Activated naive CD4-positive, alpha-beta T cell treated with anti-CD3 and anti-CD28 coated beads, Interleukin-2, amount 50 U/mL, for 24 hours (primary cell): ENCODE results near the gene APOBEC3G.
"Not testable (repeated sequence)": the region's sequence is repeated elsewhere in the genome, so short reads cannot be mapped to it uniquely, and the experiment has no call there.

Experiments used
- H3K27ac Mint-ChIP-seq: one replicate; pipeline ENCODE4 v1.8.0; 2021; ENCODE audit warnings: mild to moderate bottlenecking, mixed read lengths
- H3K27me3 Mint-ChIP-seq: one replicate; pipeline ENCODE4 v1.8.0; 2021; ENCODE audit warnings: mixed read lengths
- H3K36me3 Mint-ChIP-seq: one replicate; pipeline ENCODE4 v1.8.0; 2021; ENCODE audit warnings: mixed read lengths
- H3K4me1 Mint-ChIP-seq: one replicate; pipeline ENCODE4 v1.8.0; 2021; ENCODE audit warnings: mixed read lengths
- H3K4me3 Mint-ChIP-seq: one replicate; pipeline ENCODE4 v1.8.0; 2021; ENCODE audit warnings: mild to moderate bottlenecking, mixed read lengths
- H3K9me3 Mint-ChIP-seq: one replicate; pipeline ENCODE4 v1.8.0; 2021; ENCODE audit warnings: mixed read lengths

Gene APOBEC3G

GRCh38 chr22:39051844-39052495 is 25.1 kb upstream of the APOBEC3G start:
- not testable (repeated sequence) for H3K27ac Mint-ChIP-seq, H3K27me3 Mint-ChIP-seq, H3K36me3 Mint-ChIP-seq, H3K4me3 Mint-ChIP-seq, H3K4me1 Mint-ChIP-seq, H3K9me3 Mint-ChIP-seq

- Mint-ChIP-seq H3K4me3 (no peak overlapping the region), H3K9me3 (no peaks in the 10 kb centered on the region), H3K27ac (no peak overlapping the region), H3K27me3 (no peaks in the 10 kb centered on the region), H3K4me1 (peaks cover 2% of the 10 kb centered on the region), H3K36me3 (no peaks in the 10 kb centered on the region)
These were observed 21.4 kb upstream of the APOBEC3G start for GRCh38 chr22:39055658-39056057.

- not testable (repeated sequence) for H3K9me3 Mint-ChIP-seq, H3K27me3 Mint-ChIP-seq, H3K4me3 Mint-ChIP-seq, H3K4me1 Mint-ChIP-seq, H3K27ac Mint-ChIP-seq, H3K36me3 Mint-ChIP-seq
These were observed 15.8 kb upstream of the APOBEC3G start for GRCh38 chr22:39061290-39061689.

- H3K36me3 Mint-ChIP-seq, H3K27me3 Mint-ChIP-seq, H3K9me3 Mint-ChIP-seq, H3K4me3 Mint-ChIP-seq, H3K4me1 Mint-ChIP-seq, H3K27ac Mint-ChIP-seq: not testable (repeated sequence)
These were observed 15.1 kb upstream of the APOBEC3G start for GRCh38 chr22:39061951-39062350.

- not testable (repeated sequence) for H3K4me1 Mint-ChIP-seq, H3K36me3 Mint-ChIP-seq, H3K4me3 Mint-ChIP-seq, H3K9me3 Mint-ChIP-seq, H3K27me3 Mint-ChIP-seq, H3K27ac Mint-ChIP-seq
These were observed 13.2 kb upstream of the APOBEC3G start for GRCh38 chr22:39063904-39064303.

GRCh38 chr22:39066442-39067276 is 10.4 kb upstream of the APOBEC3G start:
- H3K4me1 Mint-ChIP-seq, H3K4me3 Mint-ChIP-seq, H3K27me3 Mint-ChIP-seq, H3K9me3 Mint-ChIP-seq, H3K36me3 Mint-ChIP-seq, H3K27ac Mint-ChIP-seq: not testable (repeated sequence)

GRCh38 chr22:39068033-39068785 is 8.9 kb upstream of the APOBEC3G start:
- H3K9me3 Mint-ChIP-seq = no peaks in the 10 kb centered on the region
- H3K4me1 Mint-ChIP-seq = peaks cover 5% of the 10 kb centered on the region
- H3K27ac Mint-ChIP-seq = no peak overlapping the region
- H3K4me3 Mint-ChIP-seq = no peak overlapping the region
- H3K36me3 Mint-ChIP-seq = no peaks in the 10 kb centered on the region
- no peaks in the 10 kb centered on the region for H3K27me3 Mint-ChIP-seq

GRCh38 chr22:39070186-39070585 is 6.9 kb upstream of the APOBEC3G start:
- H3K27me3 Mint-ChIP-seq = no peaks in the 10 kb centered on the region
- peaks cover 7% of the 10 kb centered on the region for H3K4me1 Mint-ChIP-seq
- no peak overlapping the region for H3K4me3 Mint-ChIP-seq
- no peak overlapping the region for H3K27ac Mint-ChIP-seq
- H3K36me3 Mint-ChIP-seq = no peaks in the 10 kb centered on the region
- H3K9me3 Mint-ChIP-seq = no peaks in the 10 kb centered on the region

- not testable (repeated sequence) for H3K27me3 Mint-ChIP-seq, H3K4me3 Mint-ChIP-seq
- H3K4me1 Mint-ChIP-seq = peaks cover 12% of the 10 kb centered on the region
These were observed 4.5 kb upstream of the APOBEC3G start for GRCh38 chr22:39072581-39072981.

GRCh38 chr22:39073981-39074380 is 3.1 kb upstream of the APOBEC3G start:
- Mint-ChIP-seq H3K4me1 (peaks cover 23% of the 10 kb centered on the region), H3K4me3 (no peak overlapping the region), H3K36me3 (no peaks in the 10 kb centered on the region)

More at GRCh38 chr22:39072581-39072981, 4.5 kb upstream of the APOBEC3G start:
- not testable (repeated sequence) for H3K36me3 Mint-ChIP-seq, H3K27ac Mint-ChIP-seq, H3K9me3 Mint-ChIP-seq

GRCh38 chr22:39076155-39077025 is 685 bp upstream of the APOBEC3G start:
- not testable (repeated sequence) for H3K9me3 Mint-ChIP-seq, H3K36me3 Mint-ChIP-seq, H3K27me3 Mint-ChIP-seq
- Mint-ChIP-seq H3K4me3 (peak overlapping the region; percentile 76), H3K4me1 (peaks cover 35% of the 10 kb centered on the region), H3K27ac (peak overlapping the region; percentile 61)

More at GRCh38 chr22:39073981-39074380, 3.1 kb upstream of the APOBEC3G start:
- Mint-ChIP-seq H3K27me3 (no peaks in the 10 kb centered on the region), H3K27ac (no peak overlapping the region), H3K9me3 (no peaks in the 10 kb centered on the region)

- H3K36me3 Mint-ChIP-seq = not testable (repeated sequence)
- peaks cover 42% of the 10 kb centered on the region for H3K4me1 Mint-ChIP-seq
These were observed 837 bp downstream of the APOBEC3G start for GRCh38 chr22:39077912-39078311.

GRCh38 chr22:39078329-39078728 is 1.3 kb downstream of the APOBEC3G start:
- H3K4me3 Mint-ChIP-seq = peak overlapping the region; percentile 85
- no peaks in the 10 kb centered on the region for H3K27me3 Mint-ChIP-seq
- peaks cover 5% of the 10 kb centered on the region for H3K36me3 Mint-ChIP-seq
- H3K4me1 Mint-ChIP-seq = peaks cover 42% of the 10 kb centered on the region
- H3K27ac Mint-ChIP-seq = no peak overlapping the region
- H3K9me3 Mint-ChIP-seq = no peaks in the 10 kb centered on the region

More at GRCh38 chr22:39077912-39078311, 837 bp downstream of the APOBEC3G start:
- Mint-ChIP-seq H3K4me3 (peak overlapping the region; percentile 85), H3K27ac (peak overlapping the region; percentile 92)
- not testable (repeated sequence) for H3K9me3 Mint-ChIP-seq, H3K27me3 Mint-ChIP-seq

GRCh38 chr22:39079054-39079637 is 2.1 kb downstream of the APOBEC3G start:
- Mint-ChIP-seq H3K4me1 (peaks cover 39% of the 10 kb centered on the region), H3K4me3 (peak overlapping the region; percentile 85)
- H3K36me3 Mint-ChIP-seq, H3K9me3 Mint-ChIP-seq, H3K27me3 Mint-ChIP-seq, H3K27ac Mint-ChIP-seq: not testable (repeated sequence)
